Neural progenitor cell (in vitro differentiated cells): ENCODE results near the gene RHBDD1. TPM values are rescaled to one million over a fixed set of nuclear protein-coding genes. Genes with fewer than 3 reads are reported as not detected.

Experiments
- DNase-seq: peaks from one replicate; pipeline ENCODE4 v3.0.0-alpha.2; 2016; ENCODE audit warnings: low spot score
- H2AFZ ChIP-seq: fragments of 200-600 bp; sonication (generic); replicated peaks from 2 replicates; pipeline ENCODE4 v1.6.1; 2016; ENCODE audit warnings: antibody characterized with exemption
- H3F3A ChIP-seq: fragments of 200-600 bp; sonication (generic); 2 replicates; pipeline ENCODE4 v1.6.1; 2016; ENCODE audit warnings: antibody characterized with exemption, low read depth
- H3K27ac ChIP-seq: fragments of 200-600 bp; sonication (generic); 2 replicates; pipeline ENCODE4 v1.5.1; 2016; ENCODE audit warnings: mild to moderate bottlenecking
- H3K27me3 ChIP-seq: fragments of 200-600 bp; sonication (generic); 2 replicates; pipeline ENCODE4 v1.6.1; 2016; ENCODE audit warnings: mild to moderate bottlenecking, moderate library complexity
- H3K36me3 ChIP-seq: fragments of 200-600 bp; sonication (generic); 2 replicates; pipeline ENCODE4 v1.5.1; 2016
- H3K4me1 ChIP-seq: fragments of 200-600 bp; sonication (generic); 2 replicates; pipeline ENCODE4 v1.6.1; 2016; ENCODE audit warnings: mixed run types
- H3K4me2 ChIP-seq: fragments of 200-600 bp; sonication (generic); 2 replicates; pipeline ENCODE4 v1.6.1; 2016
- H3K4me3 ChIP-seq: fragments of 200-600 bp; sonication (generic); 2 replicates; pipeline ENCODE4 v1.5.1; 2016
- H3K79me2 ChIP-seq: fragments of 200-600 bp; sonication (generic); 2 replicates; pipeline ENCODE4 v1.6.1; 2016; ENCODE audit warnings: low read depth
- H3K9ac ChIP-seq: fragments of 200-600 bp; sonication (generic); 2 replicates; pipeline ENCODE4 v1.6.1; 2016
- H3K9me3 ChIP-seq: fragments of 200-600 bp; sonication (generic); 2 replicates; pipeline ENCODE4 v1.5.1; 2016; ENCODE audit warnings: low read depth
- H4K20me1 ChIP-seq: fragments of 200-600 bp; sonication (generic); 2 replicates; pipeline ENCODE4 v1.6.1; 2016; ENCODE audit warnings: low read depth
- H3K27ac Mint-ChIP-seq: 3 replicates; pipeline ENCODE4 v1.8.0; 2021; ENCODE audit warnings: mixed read lengths
- H3K27me3 Mint-ChIP-seq: 2 replicates; pipeline ENCODE4 v1.8.0; 2022; ENCODE audit warnings: low read depth, mild to moderate bottlenecking, inconsistent platforms, moderate library complexity, mixed read lengths; ENCODE audit not compliant: insufficient read depth
- H3K36me3 Mint-ChIP-seq: 3 replicates; pipeline ENCODE4 v1.8.0; 2021; ENCODE audit warnings: mixed read lengths
- H3K4me1 Mint-ChIP-seq: 3 replicates; pipeline ENCODE4 v1.8.0; 2021; ENCODE audit warnings: mixed read lengths
- H3K4me3 Mint-ChIP-seq: 3 replicates; pipeline ENCODE4 v1.8.0; 2021; ENCODE audit warnings: mild to moderate bottlenecking, moderate library complexity, mixed read lengths
- H3K9me3 Mint-ChIP-seq: 3 replicates; pipeline ENCODE4 v1.8.0; 2020; ENCODE audit warnings: mixed read lengths
- EZH2 ChIP-seq: fragments of 200-600 bp; sonication (generic); IDR thresholded peaks from 2 replicates; pipeline ENCODE4 v1.6.1; 2017; ENCODE audit warnings: antibody characterized with exemption, mild to moderate bottlenecking, moderate library complexity
- EZH2phosphoT487 ChIP-seq: fragments of 200-600 bp; sonication (generic); IDR thresholded peaks from 2 replicates; pipeline ENCODE4 v1.6.1; 2017; ENCODE audit warnings: antibody characterized with exemption
- total RNA-seq: library from RNA; depleted of rRNA; stranded (reverse); fragments of >200 nt; gene quantifications from 2 replicates; pipeline ENCODE4 v1.2.3, GENCODE V29; 2015; ENCODE audit warnings: low replicate concordance
- TF ChIP-seq, protein P1 (sequence below): fragments of 200-600 bp; sonication (generic); IDR thresholded peaks from 2 replicates; pipeline ENCODE4 v1.5.1; 2017; ENCODE audit warnings: antibody characterized with exemption, mild to moderate bottlenecking

RHBDD1 gene
- total RNA-seq, 1 donor from 2014 or later: 15.1 TPM

DNA sequence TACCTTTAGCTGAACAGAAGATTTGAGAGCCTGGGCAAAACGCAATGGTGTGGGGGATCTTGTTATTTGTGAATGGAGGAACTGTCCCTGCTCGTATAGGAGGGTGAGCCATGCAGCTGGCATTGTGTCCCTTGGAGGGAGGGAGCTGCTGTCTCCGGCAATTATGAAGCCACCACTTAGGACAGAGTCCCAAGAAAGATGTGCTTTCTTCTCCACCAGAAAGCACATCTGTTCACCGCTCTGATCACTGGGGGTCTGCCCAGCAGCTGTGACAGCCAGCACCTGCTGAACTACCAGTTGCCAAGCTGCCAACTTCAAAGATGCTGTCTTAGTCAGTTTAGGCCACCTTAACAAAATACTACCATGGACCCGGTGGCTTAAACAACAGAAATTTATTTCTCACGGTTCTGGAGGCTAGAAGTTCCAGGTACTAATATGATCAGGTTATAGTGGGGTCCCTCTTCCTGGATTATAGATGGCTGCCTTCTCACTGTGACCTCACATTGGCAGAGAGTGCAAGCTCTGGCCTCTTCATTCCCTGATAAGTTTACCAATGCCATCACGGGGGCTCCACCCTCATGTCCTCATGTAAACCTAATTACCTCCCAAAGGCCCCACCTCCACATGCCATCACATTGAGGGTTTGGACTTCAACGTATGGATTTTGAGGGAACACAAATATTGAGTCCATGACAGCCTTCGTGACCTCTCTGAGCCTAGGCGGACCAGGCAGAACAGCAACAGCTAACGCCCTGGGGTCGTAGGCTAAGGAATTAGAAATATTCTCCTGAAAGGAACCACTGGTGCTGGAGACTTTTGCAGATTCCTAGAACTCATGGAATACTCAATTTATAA lies 148.3 kb downstream of the RHBDD1 start:
- no peaks in the 10 kb centered on the region for H3F3A ChIP-seq
- H3K9ac ChIP-seq: no peak overlapping the region
- Mint-ChIP-seq H3K4me1 (peaks cover 16% of the 10 kb centered on the region), H3K9me3 (no peaks in the 10 kb centered on the region), H3K27me3 (peaks cover 4% of the 10 kb centered on the region), H3K4me3 (no peak overlapping the region), H3K27ac (peak overlapping the region; percentile 25), H3K36me3 (no peaks in the 10 kb centered on the region)
- no peaks in the 10 kb centered on the region for H3K79me2 ChIP-seq
- no peak overlapping the region for H3K4me3 ChIP-seq
- H3K27ac ChIP-seq: no peak overlapping the region
- H3K4me2 ChIP-seq: no peak overlapping the region
- H3K27me3 ChIP-seq: no peaks in the 10 kb centered on the region
- H2AFZ ChIP-seq: no peak overlapping the region
- H4K20me1 ChIP-seq: no peaks in the 10 kb centered on the region
- no peak for DNase-seq
- TF ChIP-seq EZH2 (no peak), EZH2phosphoT487 (no peak)
- TF ChIP-seq, protein P1, sequence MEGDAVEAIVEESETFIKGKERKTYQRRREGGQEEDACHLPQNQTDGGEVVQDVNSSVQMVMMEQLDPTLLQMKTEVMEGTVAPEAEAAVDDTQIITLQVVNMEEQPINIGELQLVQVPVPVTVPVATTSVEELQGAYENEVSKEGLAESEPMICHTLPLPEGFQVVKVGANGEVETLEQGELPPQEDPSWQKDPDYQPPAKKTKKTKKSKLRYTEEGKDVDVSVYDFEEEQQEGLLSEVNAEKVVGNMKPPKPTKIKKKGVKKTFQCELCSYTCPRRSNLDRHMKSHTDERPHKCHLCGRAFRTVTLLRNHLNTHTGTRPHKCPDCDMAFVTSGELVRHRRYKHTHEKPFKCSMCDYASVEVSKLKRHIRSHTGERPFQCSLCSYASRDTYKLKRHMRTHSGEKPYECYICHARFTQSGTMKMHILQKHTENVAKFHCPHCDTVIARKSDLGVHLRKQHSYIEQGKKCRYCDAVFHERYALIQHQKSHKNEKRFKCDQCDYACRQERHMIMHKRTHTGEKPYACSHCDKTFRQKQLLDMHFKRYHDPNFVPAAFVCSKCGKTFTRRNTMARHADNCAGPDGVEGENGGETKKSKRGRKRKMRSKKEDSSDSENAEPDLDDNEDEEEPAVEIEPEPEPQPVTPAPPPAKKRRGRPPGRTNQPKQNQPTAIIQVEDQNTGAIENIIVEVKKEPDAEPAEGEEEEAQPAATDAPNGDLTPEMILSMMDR: no peak
- peaks cover 12% of the 10 kb centered on the region for H3K4me1 ChIP-seq
- H3K36me3 ChIP-seq: no peaks in the 10 kb centered on the region
- no peaks in the 10 kb centered on the region for H3K9me3 ChIP-seq

DNA sequence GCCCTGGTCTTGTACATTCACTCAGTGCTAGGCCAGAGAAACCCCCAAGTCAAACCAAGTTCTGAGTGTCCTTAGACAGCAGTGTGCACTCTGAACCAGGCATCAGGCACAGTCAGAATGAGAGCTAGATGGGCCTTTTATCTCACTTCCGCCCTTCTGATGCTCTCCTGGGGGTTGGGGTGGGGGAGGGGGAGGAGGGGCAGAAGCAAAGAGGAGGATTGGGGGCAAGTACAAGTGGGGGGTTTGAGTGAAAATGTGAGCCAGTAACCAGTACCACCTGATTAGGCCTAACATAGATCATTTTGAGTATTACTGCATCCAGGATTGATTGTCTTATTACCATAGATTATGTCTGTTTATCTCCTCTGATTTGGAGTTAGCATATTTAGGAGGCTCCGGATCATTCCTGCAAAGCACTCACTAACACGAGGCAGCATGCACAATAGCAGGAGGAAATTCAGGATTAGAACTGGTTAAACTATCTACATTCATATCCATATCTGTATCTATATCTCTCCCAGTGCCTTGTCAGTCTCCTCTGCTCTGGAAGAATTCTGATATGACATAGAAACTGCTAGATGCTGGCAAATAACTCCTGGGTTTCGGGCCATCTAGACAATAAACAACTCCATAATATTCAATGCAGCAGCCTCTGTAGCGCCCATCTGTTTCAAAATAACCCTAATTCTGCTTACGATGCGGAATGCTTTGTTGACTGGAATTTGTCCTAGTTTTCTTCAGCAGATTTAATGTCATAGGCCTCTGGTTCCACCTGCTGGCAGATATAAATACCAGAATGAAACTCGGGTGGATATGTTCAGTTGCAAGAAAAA lies 149.1 kb downstream of the RHBDD1 start:
- Histone ChIP-seq H3K27me3 (no peaks in the 10 kb centered on the region), H3K79me2 (no peaks in the 10 kb centered on the region), H3K9ac (no peak overlapping the region), H3K4me1 (peaks cover 12% of the 10 kb centered on the region), H3K9me3 (no peaks in the 10 kb centered on the region), H3K4me3 (no peak overlapping the region), H3K4me2 (no peak overlapping the region), H3F3A (no peaks in the 10 kb centered on the region), H2AFZ (no peak overlapping the region), H3K27ac (no peak overlapping the region), H3K36me3 (no peaks in the 10 kb centered on the region), H4K20me1 (no peaks in the 10 kb centered on the region)
- TF ChIP-seq EZH2phosphoT487: no peak
- TF ChIP-seq, protein P1: peak; percentile 71
- H3K4me1 Mint-ChIP-seq: peaks cover 16% of the 10 kb centered on the region
- no peak overlapping the region for H3K4me3 Mint-ChIP-seq
- no peaks in the 10 kb centered on the region for H3K9me3 Mint-ChIP-seq
- H3K27ac Mint-ChIP-seq: peak overlapping the region; percentile 54
- H3K27me3 Mint-ChIP-seq: peaks cover 2% of the 10 kb centered on the region
- H3K36me3 Mint-ChIP-seq: no peaks in the 10 kb centered on the region
- peak; percentile 69 for DNase-seq

DNA sequence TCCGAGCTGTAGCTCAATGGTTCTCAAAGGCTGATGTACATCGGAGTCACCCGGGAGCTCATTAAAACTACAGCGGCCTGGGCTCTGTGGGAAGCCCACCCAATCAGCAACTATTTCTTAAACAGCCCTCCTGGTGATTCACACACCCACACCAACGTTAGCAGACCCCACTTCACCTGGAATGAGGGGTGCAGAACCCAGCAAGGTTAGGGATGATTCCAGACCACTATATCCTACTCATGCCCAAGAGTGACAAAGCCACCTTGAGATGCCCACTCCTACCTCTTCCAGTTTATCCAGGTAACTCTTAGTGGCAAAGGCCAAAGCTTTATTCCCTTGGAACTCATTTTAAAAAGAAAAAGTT lies 149.7 kb downstream of the RHBDD1 start:
- H3K27ac Mint-ChIP-seq: no peak overlapping the region
- Histone ChIP-seq H2AFZ (no peak overlapping the region), H3K79me2 (no peaks in the 10 kb centered on the region), H3K4me1 (peaks cover 12% of the 10 kb centered on the region), H3K9me3 (no peaks in the 10 kb centered on the region), H3K4me2 (no peak overlapping the region), H3K36me3 (no peaks in the 10 kb centered on the region), H3K27ac (no peak overlapping the region), H3K27me3 (no peaks in the 10 kb centered on the region), H3F3A (no peaks in the 10 kb centered on the region), H3K4me3 (no peak overlapping the region), H4K20me1 (no peaks in the 10 kb centered on the region), H3K9ac (no peak overlapping the region)
- H3K4me3 Mint-ChIP-seq: no peak overlapping the region
- H3K36me3 Mint-ChIP-seq: no peaks in the 10 kb centered on the region
- no peak for DNase-seq
- H3K9me3 Mint-ChIP-seq: no peaks in the 10 kb centered on the region
- H3K4me1 Mint-ChIP-seq: peaks cover 16% of the 10 kb centered on the region
- TF ChIP-seq, protein P1: no peak
- no peak for TF ChIP-seq EZH2
- H3K27me3 Mint-ChIP-seq: peaks cover 2% of the 10 kb centered on the region
